ENCODE data around the gene PHF14.

DNA sequence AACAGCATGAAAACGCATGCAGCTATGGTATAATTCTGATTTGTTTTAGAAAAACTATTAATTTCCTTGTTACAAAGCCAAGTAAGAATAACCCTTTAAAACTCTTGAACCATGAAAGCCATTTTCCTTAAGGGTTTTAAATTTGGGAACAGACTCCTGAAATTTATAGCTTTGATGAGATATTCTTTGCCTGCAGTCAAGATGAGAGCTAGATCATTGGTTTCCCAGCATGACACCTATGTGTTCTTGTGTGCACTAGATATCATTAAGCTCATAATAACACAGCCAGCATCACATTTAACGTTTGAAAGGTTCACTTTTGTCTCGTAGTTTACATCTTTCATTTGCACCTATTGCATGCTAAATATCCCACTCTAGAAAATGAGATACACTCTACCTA, 202.2 kb downstream of the PHF14 start:
- TF ChIP-seq POLR2A (IDR thresholded peaks at IDR 0.05; ENCODE audit: low read depth, low read length) (no peak), TAF1 (IDR thresholded peaks at IDR 0.05; ENCODE audit: borderline replicate concordance, low read depth, low read length) (no peak), POLR2AphosphoS5 (IDR thresholded peaks at IDR 0.05; ENCODE audit: low read depth, low read length) (no peak)

All from GM12892 (cell line).